Liver (tissue), 9 donors: Measurements from ENCODE around the gene DIP2C. TPM values are rescaled to one million over a fixed set of nuclear protein-coding genes. Genes with fewer than 3 reads are reported as not detected.

ENCODE experiments used
- DNase-seq: peaks from one replicate; pipeline ENCODE4 v3.0.0-alpha.2; 2017; ENCODE audit warnings: low spot score
- H3K27ac ChIP-seq, 2 donors: one replicate each; pipeline ENCODE4 v1.7.0; 2013; ENCODE audit warnings: inconsistent platforms in 2 of 2, low read length in 2 of 2, control low read depth in 1 of 2, low read depth in 1 of 2, mild to moderate bottlenecking in 1 of 2
- H3K27me3 ChIP-seq, 4 donors: one replicate each; pipeline versions ENCODE4 v1.6.1 to v1.7.0; 2013; ENCODE audit warnings: low read length in 3 of 4, inconsistent platforms in 1 of 4, mild to moderate bottlenecking in 1 of 4, moderate library complexity in 1 of 4; ENCODE audit not compliant: control insufficient read depth in 4 of 4, insufficient read depth in 4 of 4
- H3K36me3 ChIP-seq, 4 donors: one replicate each; pipeline versions ENCODE4 v1.6.1 to v1.7.0; 2013; ENCODE audit warnings: low read length in 3 of 4, mild to moderate bottlenecking in 3 of 4, low read depth in 1 of 4, moderate library complexity in 1 of 4; ENCODE audit not compliant: control insufficient read depth in 4 of 4, insufficient read depth in 3 of 4
- H3K4me1 ChIP-seq, 4 donors: one replicate each; pipeline versions ENCODE4 v1.6.1 to v1.7.0; 2013; ENCODE audit warnings: low read length in 3 of 4, mild to moderate bottlenecking in 3 of 4, moderate library complexity in 1 of 4; ENCODE audit not compliant: control insufficient read depth in 4 of 4, insufficient read depth in 4 of 4
- H3K4me3 ChIP-seq, 3 donors: one replicate each; pipeline versions ENCODE4 v1.6.1 to v1.7.0; 2013; ENCODE audit warnings: low read length in 3 of 3, control low read depth in 1 of 3, low read depth in 1 of 3, mild to moderate bottlenecking in 1 of 3
- H3K9ac ChIP-seq, 2 donors: one replicate each; pipeline ENCODE4 v1.7.0; 2013; ENCODE audit warnings: low read length in 2 of 2, mild to moderate bottlenecking in 2 of 2, moderate library complexity in 2 of 2, control low read depth in 1 of 2, low read depth in 1 of 2
- H3K9me3 ChIP-seq, 4 donors: one replicate each; pipeline versions ENCODE4 v1.6.1 to v1.7.0; 2013; ENCODE audit warnings: low read length in 3 of 4; ENCODE audit not compliant: control insufficient read depth in 4 of 4
- ATF3 ChIP-seq: IDR thresholded peaks from 2 replicates; pipeline ENCODE4 v1.6.1; 2016; ENCODE audit warnings: antibody characterized with exemption
- CTCF ChIP-seq: fragments of 150-350 bp; IDR thresholded peaks from 2 replicates; pipeline ENCODE4 v1.5.1; 2017; ENCODE audit warnings: improper control_type of control experiment, low read depth, low read length; ENCODE audit not compliant: missing input control
- EGR1 ChIP-seq, 2 donors: IDR thresholded peaks; 2 replicates each; pipeline ENCODE4 v1.6.1; 2016 to 2018; ENCODE audit warnings: antibody characterized with exemption in 2 of 2, low read depth in 2 of 2
- FOXA1 ChIP-seq: IDR thresholded peaks from 2 replicates; pipeline ENCODE4 v1.6.1; 2016; ENCODE audit warnings: antibody characterized with exemption
- FOXA2 ChIP-seq: IDR thresholded peaks from 2 replicates; pipeline ENCODE4 v1.6.1; 2016; ENCODE audit warnings: antibody characterized with exemption
- HNF4G ChIP-seq: IDR thresholded peaks from 2 replicates; pipeline ENCODE4 v1.6.1; 2016; ENCODE audit warnings: antibody characterized with exemption
- JUND ChIP-seq, 2 donors: IDR thresholded peaks; 2 replicates each; pipeline ENCODE4 v1.6.1; 2016; ENCODE audit warnings: antibody characterized with exemption in 2 of 2
- NR2F2 ChIP-seq: IDR thresholded peaks from 2 replicates; pipeline ENCODE4 v1.6.1; 2016; ENCODE audit warnings: antibody characterized with exemption
- RAD21 ChIP-seq, 2 donors: IDR thresholded peaks; 2 replicates each; pipeline ENCODE4 v1.6.1; 2016; ENCODE audit warnings: antibody characterized with exemption in 2 of 2, mild to moderate bottlenecking in 2 of 2
- REST ChIP-seq: IDR thresholded peaks from 2 replicates; pipeline ENCODE4 v1.6.1; 2016; ENCODE audit warnings: antibody characterized with exemption, mild to moderate bottlenecking
- RXRA ChIP-seq, 2 donors: IDR thresholded peaks; 2 replicates each; pipeline ENCODE4 v1.6.1; 2017 to 2018; ENCODE audit warnings: antibody characterized with exemption in 2 of 2, mild to moderate bottlenecking in 1 of 2
- SP1 ChIP-seq: IDR thresholded peaks from 2 replicates; pipeline ENCODE4 v1.6.1; 2018; ENCODE audit warnings: antibody characterized with exemption, mild to moderate bottlenecking
- TAF1 ChIP-seq: conservative IDR thresholded peaks from 2 replicates; pipeline ENCODE4 v1.6.1; 2016; ENCODE audit warnings: antibody characterized with exemption, mild to moderate bottlenecking
- YY1 ChIP-seq: IDR thresholded peaks from 2 replicates; pipeline ENCODE4 v1.6.1; 2016; ENCODE audit warnings: antibody characterized with exemption, mild to moderate bottlenecking
- ZBTB33 ChIP-seq: IDR thresholded peaks from 2 replicates; pipeline ENCODE4 v1.6.1; 2016; ENCODE audit warnings: antibody characterized with exemption
- WGBS: extraction: QIAGEN DNeasy Blood & Tissue Kit; methylation state at CpG from one replicate; pipeline ENCODE4 v1.1.7; 2013; 5-methylcytosine and 5-hydroxymethylcytosine counted together
- polyA plus RNA-seq, 2 donors: library from polyadenylated mRNA; stranded (reverse) in 1 of 2; unstranded in 1 of 2; fragments of 200-250 nt in 1 of 2; fragments of >200 nt in 1 of 2; fragmentation: Nextera tagmentation in 1 of 2; extraction: Ambion mirVana in 1 of 2; gene quantifications; one replicate each; pipeline versions ENCODE4 v1.2.1 to v1.2.3, GENCODE V29; 2013 to 2015
- total RNA-seq, 2 donors: library from RNA; depleted of rRNA; stranded (reverse); fragments of >200 nt; gene quantifications; one replicate each; pipeline ENCODE4 v1.2.3, GENCODE V29; 2014
- donor health status: healthy.
- donor health status: healthy.
- donor health status: healthy.
- donor health status: healthy.
- donor health status: healthy.

DIP2C gene
- total and polyA plus RNA-seq, 4 donors = 4.2 to 12.2 (median 5.7) TPM

- peak overlapping the region in 1 of 2 donors; percentile 69 for H3K9ac ChIP-seq
- TF ChIP-seq SP1 = no peak
- no peak for TF ChIP-seq JUND (IDR thresholded peaks at IDR 0.05)
- no peak for TF ChIP-seq EGR1 (IDR thresholded peaks at IDR 0.05; ENCODE audit: low read depth in 2 of 2)
- TF ChIP-seq HNF4G = no peak
- TF ChIP-seq FOXA1 = no peak
- no peak for TF ChIP-seq RAD21 (IDR thresholded peaks at IDR 0.05)
- TF ChIP-seq RXRA (IDR thresholded peaks at IDR 0.05) = no peak
- H3K9me3 ChIP-seq = no peaks in the 10 kb centered on the region
- peaks cover 0 to 7% (median 0%) of the 10 kb centered on the region in 4 donors for H3K4me1 ChIP-seq
- DNase-seq = no peak
- peaks cover 0 to 2% (median 0%) of the 10 kb centered on the region in 4 donors for H3K36me3 ChIP-seq
- no peaks in the 10 kb centered on the region for H3K27me3 ChIP-seq
- H3K27ac ChIP-seq = peak overlapping the region; percentile 38 to 73
- 58% methylated on average over 24 of the region's 24 CpGs for WGBS
- H3K4me3 ChIP-seq = peak overlapping the region; percentile 2 to 49 (median 43)
Observed at GRCh38 chr10:484441-484924, 205.0 kb downstream of the DIP2C start.

- no peaks in the 10 kb centered on the region for H3K27me3 ChIP-seq
- WGBS = 95% methylated on average over 19 of the region's 19 CpGs
- peaks cover 0 to 7% (median 0%) of the 10 kb centered on the region in 4 donors for H3K4me1 ChIP-seq
- H3K9me3 ChIP-seq = no peaks in the 10 kb centered on the region
- no peak overlapping the region for H3K4me3 ChIP-seq
- no peak for DNase-seq
- TF ChIP-seq JUND (IDR thresholded peaks at IDR 0.05) (no peak), NR2F2 (no peak), TAF1 (no peak), YY1 (no peak), CTCF (no peak), RXRA (IDR thresholded peaks at IDR 0.05) (no peak), ATF3 (no peak), SP1 (no peak), REST (no peak), ZBTB33 (no peak), EGR1 (IDR thresholded peaks at IDR 0.05; ENCODE audit: low read depth in 2 of 2) (no peak), FOXA2 (no peak)
- no peak overlapping the region for H3K27ac ChIP-seq
- no peak overlapping the region for H3K9ac ChIP-seq
- H3K36me3 ChIP-seq = peaks cover 0 to 2% (median 0%) of the 10 kb centered on the region in 4 donors
Observed at GRCh38 chr10:483261-483660, 206.2 kb downstream of the DIP2C start.
